Measurements from ENCODE around the gene IGF1R. TPM values are rescaled to one million over a fixed set of nuclear protein-coding genes. Genes with fewer than 3 reads are reported as not detected.

IGF1R gene
- total RNA-seq, 5 donors from 2014 or later (not counting 1 experiment from before 2014, with no cell fraction given), result 40.3 to 97.2 (median 79.4) TPM

DNA sequence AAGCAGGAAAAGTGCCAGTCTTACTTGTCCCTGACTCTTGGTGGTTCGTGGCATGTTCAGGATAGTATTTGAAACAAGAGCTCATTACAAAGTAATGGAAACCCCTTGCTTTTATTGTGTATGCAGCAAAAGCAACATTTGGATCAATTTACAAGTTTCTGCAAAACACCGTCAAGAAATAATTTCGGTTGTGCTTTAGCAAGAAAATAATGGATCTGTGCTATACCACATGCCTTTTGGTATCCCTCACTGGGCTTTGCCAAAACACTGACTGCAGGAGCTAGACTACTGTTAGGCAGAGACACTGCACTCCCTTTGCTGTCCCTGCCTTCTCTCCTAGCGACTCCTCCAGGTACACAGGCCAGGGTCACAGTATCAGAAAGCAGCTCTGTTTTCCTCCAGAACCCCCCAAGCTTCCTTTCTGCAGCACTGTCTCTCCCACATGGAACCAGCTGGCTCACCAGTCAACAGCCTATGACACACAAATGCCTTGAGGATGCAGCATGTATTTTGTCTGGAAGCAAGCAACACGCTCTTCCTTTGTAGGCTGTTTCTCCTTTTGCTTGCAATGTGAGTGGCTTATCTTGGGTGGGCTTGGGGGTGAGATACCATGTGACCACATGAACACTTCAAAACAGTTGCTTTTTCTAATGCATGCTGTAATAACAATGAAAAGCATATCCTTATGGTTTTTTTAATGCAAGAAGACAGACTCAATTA lies 247.8 kb downstream of the IGF1R start:
- 81% methylated on average over 3 of the region's 5 CpGs for WGBS (ENCODE audit: insufficient coverage)
- CTCF ChIA-PET, result interaction anchor here in 1 of 2 donors (0.6 to 0.8 kb wide), 2 partner anchors 16 to 19 kb away, joined by 3 read pairs; no protein-coding TSS in a partner anchor
- no peak overlapping the region for H3K4me3 Mint-ChIP-seq

DNA sequence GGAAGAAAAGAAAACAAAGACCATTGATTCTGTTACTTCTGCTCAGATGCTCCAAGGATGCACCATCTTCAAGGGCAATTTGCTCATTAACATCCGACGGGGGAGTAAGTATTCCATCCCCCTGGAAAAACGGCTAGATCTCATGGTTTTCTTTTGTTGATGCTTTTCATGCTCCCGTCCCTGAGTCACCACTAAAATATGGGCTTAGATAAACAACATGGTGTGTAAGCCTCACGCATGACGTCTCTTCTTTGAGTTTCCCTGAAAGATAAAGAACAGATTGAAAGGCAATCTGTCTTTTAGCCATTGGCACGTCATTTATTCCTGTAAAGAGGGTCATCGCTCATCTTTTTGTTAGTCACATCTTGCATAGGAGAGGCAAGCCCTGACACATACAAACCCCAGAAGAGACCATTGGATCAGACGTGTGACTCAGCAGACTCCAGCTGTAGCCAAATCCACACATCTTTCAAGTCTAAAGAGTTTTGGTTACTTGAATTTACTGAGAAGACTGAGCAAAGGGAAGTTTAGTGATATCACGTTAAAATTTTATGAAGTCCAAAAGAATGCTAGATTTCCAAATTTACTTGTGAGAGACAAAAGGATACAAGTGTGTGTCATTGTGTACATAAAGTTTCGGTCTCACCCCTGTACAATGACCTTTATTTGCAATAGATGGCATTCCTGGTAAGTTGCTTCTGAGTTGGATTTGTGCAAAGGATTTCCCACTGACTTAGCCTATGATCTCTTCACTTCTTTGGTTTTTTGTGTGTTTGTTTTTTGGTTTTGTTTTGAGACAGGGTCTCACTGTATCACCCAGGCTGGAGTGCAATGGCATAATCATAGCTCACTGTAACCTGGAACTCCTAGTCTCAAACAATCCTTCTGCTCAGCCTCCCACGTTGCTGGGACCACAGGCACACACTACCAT lies 248.7 kb downstream of the IGF1R start:
- H3K27ac Mint-ChIP-seq, result no peak overlapping the region
- H3K36me3 Mint-ChIP-seq, result peaks cover 31% of the 10 kb centered on the region
- CTCF ChIA-PET, result no interaction called here

More for the DNA sequence above, 247.8 kb downstream of the IGF1R start:
- H3K36me3 ChIP-seq (ENCODE audit: control insufficient read depth in 2 of 2, extremely low read depth in 1 of 2, insufficient read depth in 1 of 2, low read length in 1 of 2), result peaks cover 5 to 18% of the 10 kb centered on the region in 2 donors
- peaks cover 0 to 3% (median under 1%) of the 10 kb centered on the region in 3 donors for H3K4me1 Mint-ChIP-seq
- no peak overlapping the region for H3K4me3 ChIP-seq (ENCODE audit: control insufficient read depth in 1 of 2, extremely low read depth in 1 of 2, low read length in 1 of 2)
- no peaks in the 10 kb centered on the region for H3K9me3 ChIP-seq
- DNase-seq (no peak), ATAC-seq (replicated peaks in 1 of 4) (no peak)
- H3K27ac ChIP-seq (ENCODE audit: low read length), result no peak overlapping the region
- no peaks in the 10 kb centered on the region for H3K4me1 ChIP-seq (ENCODE audit: control insufficient read depth in 1 of 2, extremely low read depth in 1 of 2, insufficient read depth in 2 of 2, low read length in 2 of 2)
- no peaks in the 10 kb centered on the region for H3K27me3 ChIP-seq (replicated peaks in 1 of 2; ENCODE audit: control insufficient read depth in 2 of 2, extremely low read depth in 1 of 2, insufficient read depth in 2 of 2, low read length in 1 of 2)
- no peaks in the 10 kb centered on the region for H3K27me3 Mint-ChIP-seq
- POLR2A ChIA-PET, result no interaction called here
- H3K36me3 Mint-ChIP-seq, result peaks cover 28% of the 10 kb centered on the region
- H3K27ac Mint-ChIP-seq, result no peak overlapping the region
- no peaks in the 10 kb centered on the region for H3K9me3 Mint-ChIP-seq

DNA sequence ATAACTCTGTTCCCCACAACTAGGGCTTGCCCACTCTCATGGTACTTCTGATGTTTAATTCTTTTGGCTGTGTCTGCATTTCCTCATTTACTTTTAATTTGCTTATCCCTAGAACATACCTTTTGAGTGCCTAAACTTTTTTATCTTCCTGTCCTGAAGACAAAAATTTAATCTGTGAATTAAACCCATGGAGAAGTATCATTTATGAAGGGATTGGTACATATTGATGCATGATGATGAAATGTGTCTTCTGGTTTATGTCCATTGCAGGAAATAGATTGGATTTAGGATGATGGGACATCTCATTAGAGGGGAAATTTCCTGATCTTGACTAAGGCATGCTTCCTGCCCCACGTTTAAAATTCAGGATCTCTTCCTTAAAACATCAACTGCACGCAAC lies 249.8 kb downstream of the IGF1R start:
- CTCF ChIA-PET, result no interaction called here
- Histone ChIP-seq H3K4me1 (ENCODE audit: control insufficient read depth in 1 of 2, extremely low read depth in 1 of 2, insufficient read depth in 2 of 2, low read length in 2 of 2) (no peaks in the 10 kb centered on the region), H3K27ac (ENCODE audit: low read length) (no peak overlapping the region), H3K9me3 (no peaks in the 10 kb centered on the region), H3K27me3 (replicated peaks in 1 of 2; ENCODE audit: control insufficient read depth in 2 of 2, extremely low read depth in 1 of 2, insufficient read depth in 2 of 2, low read length in 1 of 2) (no peaks in the 10 kb centered on the region), H3K36me3 (ENCODE audit: control insufficient read depth in 2 of 2, extremely low read depth in 1 of 2, insufficient read depth in 1 of 2, low read length in 1 of 2) (peaks cover 5 to 13% of the 10 kb centered on the region in 2 donors), H3K4me3 (ENCODE audit: control insufficient read depth in 1 of 2, extremely low read depth in 1 of 2, low read length in 1 of 2) (no peak overlapping the region)
- no peaks in the 10 kb centered on the region for H3K27me3 Mint-ChIP-seq
- peaks cover 31% of the 10 kb centered on the region for H3K36me3 Mint-ChIP-seq
- no peaks in the 10 kb centered on the region for H3K9me3 Mint-ChIP-seq
- POLR2A ChIA-PET, result no interaction called here
- no peak for ATAC-seq (replicated peaks in 1 of 4)
- peaks cover 6 to 9% (median 7%) of the 10 kb centered on the region in 3 donors for H3K4me1 Mint-ChIP-seq
- H3K4me3 Mint-ChIP-seq, result no peak overlapping the region
- WGBS (ENCODE audit: insufficient coverage), result no CpG with 5 or more reads among the region's 2 CpGs
- DNase-seq, result no peak
- no peak overlapping the region for H3K27ac Mint-ChIP-seq

More for the DNA sequence above, 248.7 kb downstream of the IGF1R start:
- ATAC-seq (replicated peaks in 1 of 4) (no peak), DNase-seq (no peak)
- no peaks in the 10 kb centered on the region for H3K9me3 ChIP-seq
- POLR2A ChIA-PET, result no interaction called here
- no peaks in the 10 kb centered on the region for H3K4me1 ChIP-seq (ENCODE audit: control insufficient read depth in 1 of 2, extremely low read depth in 1 of 2, insufficient read depth in 2 of 2, low read length in 2 of 2)
- 85% methylated on average over 8 of the region's 12 CpGs for WGBS (ENCODE audit: insufficient coverage)
- H3K9me3 Mint-ChIP-seq, result no peaks in the 10 kb centered on the region
- no peak overlapping the region for H3K27ac ChIP-seq (ENCODE audit: low read length)
- H3K4me3 Mint-ChIP-seq, result no peak overlapping the region
- H3K4me1 Mint-ChIP-seq, result peaks cover 6 to 9% (median 7%) of the 10 kb centered on the region in 3 donors
- no peaks in the 10 kb centered on the region for H3K27me3 Mint-ChIP-seq
- peaks cover 5 to 13% of the 10 kb centered on the region in 2 donors for H3K36me3 ChIP-seq (ENCODE audit: control insufficient read depth in 2 of 2, extremely low read depth in 1 of 2, insufficient read depth in 1 of 2, low read length in 1 of 2)
- H3K27me3 ChIP-seq (replicated peaks in 1 of 2; ENCODE audit: control insufficient read depth in 2 of 2, extremely low read depth in 1 of 2, insufficient read depth in 2 of 2, low read length in 1 of 2), result no peaks in the 10 kb centered on the region
- H3K4me3 ChIP-seq (ENCODE audit: control insufficient read depth in 1 of 2, extremely low read depth in 1 of 2, low read length in 1 of 2), result no peak overlapping the region

DNA sequence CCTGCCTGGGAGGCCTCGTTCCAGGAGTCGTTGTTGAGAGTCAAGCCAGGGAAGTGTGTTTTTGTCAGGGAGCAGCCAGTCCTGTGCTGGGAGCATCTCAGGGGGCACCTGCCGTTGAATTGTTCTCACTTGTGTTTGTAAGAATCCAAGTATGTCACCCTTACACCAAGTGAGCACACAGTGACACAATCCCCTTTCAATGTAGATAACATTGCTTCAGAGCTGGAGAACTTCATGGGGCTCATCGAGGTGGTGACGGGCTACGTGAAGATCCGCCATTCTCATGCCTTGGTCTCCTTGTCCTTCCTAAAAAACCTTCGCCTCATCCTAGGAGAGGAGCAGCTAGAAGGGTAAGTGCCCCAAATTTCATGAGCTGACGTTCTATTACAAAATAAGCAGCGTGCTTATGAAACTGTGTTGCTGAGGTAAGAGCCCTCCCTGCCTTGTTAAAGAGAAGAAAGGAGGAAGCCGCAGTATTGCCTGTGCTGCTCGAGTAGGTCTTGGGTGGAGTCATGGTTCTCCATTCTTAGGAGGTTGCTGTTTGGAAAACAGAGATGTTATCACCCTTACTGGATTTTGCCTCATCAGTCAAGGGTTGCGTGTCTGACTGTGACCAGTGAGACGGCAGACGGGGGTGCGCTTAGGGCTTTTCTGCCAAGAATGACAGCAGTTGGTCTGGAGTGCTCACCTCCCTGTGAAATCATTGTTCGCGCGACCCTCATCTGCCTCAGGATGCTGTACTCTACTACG lies 251.1 kb downstream of the IGF1R start:
- no peak overlapping the region for H3K4me3 ChIP-seq (ENCODE audit: control insufficient read depth in 1 of 2, extremely low read depth in 1 of 2, low read length in 1 of 2)
- WGBS (ENCODE audit: insufficient coverage), result 82% methylated on average over 10 of the region's 20 CpGs
- H3K9me3 ChIP-seq, result no peaks in the 10 kb centered on the region
- H3K27ac ChIP-seq (ENCODE audit: low read length), result no peak overlapping the region
- no peak overlapping the region for H3K4me3 Mint-ChIP-seq
- peaks cover 6 to 9% (median 7%) of the 10 kb centered on the region in 3 donors for H3K4me1 Mint-ChIP-seq
- DNase-seq, result no peak
- CTCF ChIA-PET, result no interaction called here
- H3K36me3 Mint-ChIP-seq, result peaks cover 32% of the 10 kb centered on the region
- H3K36me3 ChIP-seq (ENCODE audit: control insufficient read depth in 2 of 2, extremely low read depth in 1 of 2, insufficient read depth in 1 of 2, low read length in 1 of 2), result peaks cover 3 to 13% of the 10 kb centered on the region in 2 donors
- no peak for ATAC-seq (replicated peaks in 1 of 4)
- POLR2A ChIA-PET, result no interaction called here
- no peaks in the 10 kb centered on the region for H3K27me3 Mint-ChIP-seq
- no peaks in the 10 kb centered on the region for H3K27me3 ChIP-seq (replicated peaks in 1 of 2; ENCODE audit: control insufficient read depth in 2 of 2, extremely low read depth in 1 of 2, insufficient read depth in 2 of 2, low read length in 1 of 2)
- H3K9me3 Mint-ChIP-seq, result no peaks in the 10 kb centered on the region
- no peaks in the 10 kb centered on the region for H3K4me1 ChIP-seq (ENCODE audit: control insufficient read depth in 1 of 2, extremely low read depth in 1 of 2, insufficient read depth in 2 of 2, low read length in 2 of 2)
- H3K27ac Mint-ChIP-seq, result no peak overlapping the region

DNA sequence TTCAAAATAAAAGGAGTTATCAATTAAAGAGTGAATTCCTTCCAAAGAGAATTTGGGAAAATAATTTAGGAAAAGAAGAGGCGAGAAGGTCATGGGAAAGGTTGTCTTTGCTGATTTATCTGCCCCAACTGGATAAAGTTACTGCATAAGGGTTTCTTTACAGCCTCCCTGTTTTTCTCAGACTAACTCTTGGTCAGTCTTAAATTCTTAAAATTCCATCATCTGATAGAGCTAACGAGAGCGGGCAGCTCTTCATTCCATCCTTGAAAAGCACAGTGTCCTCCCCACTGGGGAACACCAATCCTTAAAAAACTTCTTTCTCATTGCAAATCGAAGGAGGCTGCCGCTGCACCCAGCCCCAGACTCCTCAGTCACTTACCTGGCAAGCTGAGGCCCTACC lies 252.0 kb downstream of the IGF1R start:
- ChIA-PET CTCF (interaction anchor here in 1 of 2 donors (0.6 kb wide), 1 partner anchor 26 kb away, joined by 3 read pairs; no protein-coding TSS in a partner anchor), POLR2A (no interaction called here)
- Histone ChIP-seq H3K4me1 (ENCODE audit: control insufficient read depth in 1 of 2, extremely low read depth in 1 of 2, insufficient read depth in 2 of 2, low read length in 2 of 2) (no peaks in the 10 kb centered on the region), H3K27me3 (replicated peaks in 1 of 2; ENCODE audit: control insufficient read depth in 2 of 2, extremely low read depth in 1 of 2, insufficient read depth in 2 of 2, low read length in 1 of 2) (no peaks in the 10 kb centered on the region), H3K36me3 (ENCODE audit: control insufficient read depth in 2 of 2, extremely low read depth in 1 of 2, insufficient read depth in 1 of 2, low read length in 1 of 2) (peaks cover 3 to 13% of the 10 kb centered on the region in 2 donors), H3K4me3 (ENCODE audit: control insufficient read depth in 1 of 2, extremely low read depth in 1 of 2, low read length in 1 of 2) (no peak overlapping the region), H3K9me3 (no peaks in the 10 kb centered on the region), H3K27ac (ENCODE audit: low read length) (no peak overlapping the region)
- DNase-seq (no peak), ATAC-seq (replicated peaks in 1 of 4) (no peak)
- Mint-ChIP-seq H3K36me3 (peaks cover 32% of the 10 kb centered on the region), H3K4me3 (no peak overlapping the region), H3K4me1 (peaks cover 6 to 9% (median 7%) of the 10 kb centered on the region in 3 donors), H3K9me3 (no peaks in the 10 kb centered on the region), H3K27me3 (no peaks in the 10 kb centered on the region), H3K27ac (no peak overlapping the region)
- 83% methylated on average over 2 of the region's 5 CpGs for WGBS (ENCODE audit: insufficient coverage)
